ENCODE results near the gene ADGRF4. TPM values are rescaled to one million over a fixed set of nuclear protein-coding genes. Genes with fewer than 3 reads are reported as not detected.

ADGRF4 gene
- total RNA-seq, 1 donor from 2014 or later, result not detected

DNA sequence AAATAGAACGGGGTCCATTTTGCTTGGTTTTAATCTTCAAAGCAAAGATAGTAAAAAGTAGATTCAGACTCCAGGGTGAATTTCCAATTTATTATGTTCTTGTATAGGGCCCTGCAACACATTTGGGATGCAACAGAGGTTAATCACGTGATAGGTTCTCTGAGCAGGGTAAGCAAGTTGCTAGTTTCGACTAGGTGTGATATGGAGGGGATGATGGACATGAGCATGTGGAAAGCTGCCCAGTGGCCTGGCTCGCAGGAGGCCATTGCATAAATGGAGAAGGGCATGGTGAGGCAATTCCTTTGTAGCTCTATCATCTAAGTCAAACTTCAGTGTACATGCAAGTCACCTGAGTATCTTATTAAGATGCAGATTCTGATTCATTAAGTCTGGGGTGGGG lies 17.7 kb upstream of the ADGRF4 start:
- ATAC-seq (no peak), DNase-seq (ENCODE audit: low spot score) (no peak)

- DNase-seq (ENCODE audit: low spot score), result no peak
- ATAC-seq, result no peak
Observed at GRCh38 chr6:47681201-47681990, 17.0 kb upstream of the ADGRF4 start.

DNA sequence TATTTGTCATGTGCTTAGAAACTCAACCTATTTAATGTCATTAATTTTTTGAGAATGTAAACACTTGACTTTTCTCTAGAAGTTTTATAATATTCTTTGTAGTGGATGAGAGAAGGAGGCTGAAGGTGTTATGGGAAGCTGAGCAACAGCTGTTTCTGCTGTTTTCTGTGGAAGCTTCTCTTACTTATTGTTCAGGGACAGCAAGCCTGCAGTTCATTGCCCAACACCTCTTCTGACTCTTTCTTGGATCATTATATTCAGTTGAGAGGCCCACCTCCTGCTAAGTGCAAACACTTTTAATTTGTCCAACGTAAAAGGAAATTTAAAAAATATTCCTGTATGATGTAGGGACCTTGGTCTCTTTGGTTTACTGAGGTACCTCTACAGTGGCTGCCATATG lies 12.0 kb upstream of the ADGRF4 start:
- DNase-seq (ENCODE audit: low spot score) (no peak), ATAC-seq (no peak)

GRCh38 chr6:47687432-47687831 lies 10.9 kb upstream of the ADGRF4 start:
- DNase-seq (ENCODE audit: low spot score), result no peak
- ATAC-seq, result no peak

DNA sequence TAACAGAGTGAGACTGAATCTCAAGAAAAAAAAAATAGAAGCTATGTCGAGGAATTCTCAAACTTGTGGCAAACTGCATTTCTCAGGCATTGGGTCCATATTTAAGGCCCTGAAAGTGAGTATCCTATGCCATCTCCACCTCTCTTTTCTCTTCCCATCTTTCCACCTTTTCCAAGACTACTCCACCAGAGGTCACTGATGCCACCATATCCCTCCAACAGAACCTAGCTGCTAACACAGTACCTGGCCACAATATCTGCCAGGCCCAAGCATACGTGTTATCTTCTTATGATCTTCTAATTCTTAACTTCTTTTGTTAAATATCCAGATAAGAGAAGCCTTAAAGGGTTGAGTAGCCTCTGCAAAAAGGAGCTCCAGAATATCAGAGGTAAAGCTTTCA lies 8.2 kb upstream of the ADGRF4 start:
- no peak for DNase-seq (ENCODE audit: low spot score)
- no peak for ATAC-seq

DNA sequence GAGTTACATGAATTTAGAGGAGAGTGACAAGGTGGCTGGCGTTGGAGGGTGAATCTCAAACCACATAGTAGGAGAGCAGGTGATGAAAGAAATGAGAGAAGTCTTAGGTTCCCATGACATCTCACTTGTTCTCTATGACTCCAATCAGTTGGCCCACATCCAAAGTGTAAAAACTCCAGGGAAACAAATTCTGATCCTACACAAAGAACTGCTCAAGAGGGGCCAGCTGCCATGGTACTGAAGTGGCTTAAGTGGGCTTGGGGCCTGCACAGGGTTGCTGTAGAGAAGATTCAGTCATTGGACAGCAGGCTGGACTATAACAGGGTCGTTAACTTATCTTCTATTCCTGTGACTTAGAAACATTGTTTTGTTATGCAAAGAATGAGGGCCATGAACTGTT lies 7.6 kb upstream of the ADGRF4 start:
- ATAC-seq (no peak), DNase-seq (ENCODE audit: low spot score) (no peak)

DNA sequence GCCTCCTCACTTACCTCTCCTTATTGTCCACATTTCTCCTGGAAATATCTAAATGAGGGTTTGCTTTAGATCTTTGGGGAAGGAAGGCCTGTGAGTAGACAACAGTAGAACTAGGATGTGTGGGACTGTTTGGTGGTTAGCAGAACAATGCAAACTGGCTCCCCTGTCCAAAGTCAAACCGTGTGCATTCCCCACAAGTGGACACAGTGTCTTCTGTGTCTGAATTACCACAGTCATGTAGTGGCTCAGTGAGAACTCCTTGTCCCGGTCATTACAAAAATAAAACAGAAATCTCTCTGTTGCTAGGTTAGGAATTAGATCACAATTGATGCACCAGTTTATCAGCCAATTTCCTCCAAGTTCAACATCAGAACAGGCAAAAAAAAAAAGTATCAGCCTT lies 455 bp upstream of the ADGRF4 start:
- DNase-seq (ENCODE audit: low spot score), result no peak
- no peak for ATAC-seq

GRCh38 chr6:47700053-47700452 lies 1.7 kb downstream of the ADGRF4 start:
- no peak for ATAC-seq
- no peak for DNase-seq (ENCODE audit: low spot score)

DNA sequence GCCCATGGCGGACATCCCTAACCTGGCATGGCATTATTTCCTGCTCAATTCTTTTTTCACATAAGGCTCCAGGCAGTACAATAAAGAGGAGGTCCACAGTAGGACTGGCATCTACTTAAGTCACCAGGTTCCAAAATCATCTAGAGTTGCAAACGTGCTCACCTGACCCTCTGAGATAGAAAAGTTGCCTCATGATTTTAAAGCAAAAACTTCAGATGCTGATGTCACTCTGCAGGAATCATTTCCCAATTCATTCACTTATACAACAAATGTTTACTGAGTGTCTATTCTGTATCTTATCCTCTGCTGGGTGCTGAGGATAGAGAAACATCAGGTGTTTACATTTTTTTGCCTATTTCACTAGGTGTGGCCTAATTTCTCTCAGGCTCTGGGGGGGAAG lies 2.2 kb downstream of the ADGRF4 start:
- no peak for DNase-seq (ENCODE audit: low spot score)
- ATAC-seq, result no peak

DNA sequence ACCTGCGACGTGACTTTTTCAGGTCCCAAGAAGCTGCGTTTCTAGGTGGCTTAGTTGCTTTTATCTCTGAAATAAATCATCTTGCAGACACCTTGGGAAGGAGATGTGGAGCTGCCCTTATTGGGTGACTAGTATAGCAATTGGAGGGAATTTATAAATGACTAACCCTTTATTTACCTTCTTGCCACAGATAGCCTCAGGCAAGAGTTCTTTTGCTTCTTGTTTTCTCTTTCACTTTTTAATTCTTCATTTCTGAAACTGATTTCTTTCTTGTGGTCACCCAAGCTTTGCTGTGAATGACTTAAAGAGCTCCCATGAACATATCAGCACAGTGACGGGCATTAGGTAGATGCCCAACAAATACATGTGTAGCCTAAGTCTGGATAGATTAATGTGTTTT lies 3.0 kb downstream of the ADGRF4 start:
- ATAC-seq (no peak), DNase-seq (ENCODE audit: low spot score) (no peak)

GRCh38 chr6:47709160-47709559 lies 10.8 kb downstream of the ADGRF4 start:
- ATAC-seq, result peak; percentile 38
- no peak for DNase-seq (ENCODE audit: low spot score)

DNA sequence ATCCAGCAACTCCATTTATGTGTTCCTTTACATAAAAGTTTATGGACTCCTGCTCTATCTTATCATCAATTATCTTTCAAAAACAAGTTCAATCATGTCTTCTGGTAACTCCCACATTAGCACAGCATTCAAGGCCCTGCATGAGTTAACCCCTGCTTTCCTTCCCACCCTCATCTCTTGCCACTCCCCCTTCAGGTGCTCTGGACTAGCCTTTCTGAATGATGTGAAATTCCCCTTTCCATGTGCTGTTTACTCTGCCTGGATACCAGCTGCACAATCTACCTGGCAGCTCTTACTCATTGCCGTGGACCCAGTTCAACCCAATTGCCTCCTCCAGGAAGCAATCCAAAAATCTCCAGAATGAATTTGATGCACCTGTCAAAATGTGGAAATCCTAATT lies 11.9 kb downstream of the ADGRF4 start:
- DNase-seq (ENCODE audit: low spot score) (no peak), ATAC-seq (no peak)

DNA sequence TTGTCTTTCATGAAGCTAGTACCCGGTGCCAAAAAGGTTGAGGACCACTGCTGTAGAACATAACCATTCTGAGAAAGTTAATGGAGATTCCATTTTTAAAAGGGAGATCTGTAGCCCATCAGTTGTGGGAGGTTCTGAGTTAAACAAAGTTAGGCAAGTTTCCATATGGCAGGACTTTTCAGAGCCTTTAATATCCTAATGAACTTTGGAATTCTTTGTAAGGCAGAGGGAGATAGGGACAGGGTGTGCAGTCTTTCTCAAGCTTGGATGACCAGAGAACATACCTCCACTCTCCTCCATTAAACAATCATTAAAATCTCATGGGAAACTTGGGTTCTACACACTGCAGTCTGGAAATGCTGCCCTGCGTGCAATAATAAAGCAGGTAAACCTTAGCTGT lies 14.8 kb downstream of the ADGRF4 start:
- ATAC-seq (no peak), DNase-seq (ENCODE audit: low spot score) (no peak)

GRCh38 chr6:47714802-47715201 lies 16.4 kb downstream of the ADGRF4 start:
- DNase-seq (ENCODE audit: low spot score) (no peak), ATAC-seq (no peak)

- no peak for DNase-seq (ENCODE audit: low spot score)
- ATAC-seq, result no peak
Observed at GRCh38 chr6:47715782-47716181, 17.4 kb downstream of the ADGRF4 start.

DNA sequence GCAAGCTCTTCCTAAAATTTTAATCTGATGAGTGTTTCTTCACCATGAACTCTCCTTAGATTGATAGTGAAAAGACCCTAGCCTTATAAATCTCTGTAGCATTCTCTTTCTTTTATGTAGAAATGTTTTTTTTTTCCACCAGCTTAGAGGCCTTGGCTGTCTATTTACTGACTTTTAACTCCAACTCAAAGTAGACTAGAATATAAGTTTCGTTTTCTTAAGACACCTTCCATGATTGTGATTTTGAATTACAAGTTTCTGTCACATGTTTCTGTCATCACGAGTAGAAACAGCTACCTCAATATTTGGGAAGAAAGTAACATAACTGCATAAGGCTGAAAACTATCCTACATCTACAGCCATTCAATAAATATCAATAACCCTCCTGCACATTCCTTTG lies 17.8 kb downstream of the ADGRF4 start:
- ATAC-seq (no peak), DNase-seq (ENCODE audit: low spot score) (no peak)

DNA sequence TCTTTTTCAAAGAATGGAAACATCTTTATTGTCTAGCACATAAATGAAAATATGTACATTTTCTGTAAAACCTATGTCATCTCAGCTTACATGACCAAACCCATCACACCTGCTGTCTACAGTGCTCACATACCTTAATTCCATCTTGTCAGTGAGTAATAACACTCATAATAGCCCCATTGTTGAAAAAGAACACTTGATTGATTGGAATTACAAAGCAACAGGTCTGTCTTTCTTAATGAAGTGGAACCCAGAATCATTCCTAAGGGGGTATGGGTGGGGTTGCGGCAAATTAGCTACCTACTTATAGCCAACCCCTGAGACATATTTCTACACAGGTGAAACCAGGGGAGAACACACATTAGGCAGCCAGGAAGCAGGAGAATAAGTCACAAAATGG lies 20.2 kb downstream of the ADGRF4 start:
- ATAC-seq (no peak), DNase-seq (ENCODE audit: low spot score) (no peak)

DNA sequence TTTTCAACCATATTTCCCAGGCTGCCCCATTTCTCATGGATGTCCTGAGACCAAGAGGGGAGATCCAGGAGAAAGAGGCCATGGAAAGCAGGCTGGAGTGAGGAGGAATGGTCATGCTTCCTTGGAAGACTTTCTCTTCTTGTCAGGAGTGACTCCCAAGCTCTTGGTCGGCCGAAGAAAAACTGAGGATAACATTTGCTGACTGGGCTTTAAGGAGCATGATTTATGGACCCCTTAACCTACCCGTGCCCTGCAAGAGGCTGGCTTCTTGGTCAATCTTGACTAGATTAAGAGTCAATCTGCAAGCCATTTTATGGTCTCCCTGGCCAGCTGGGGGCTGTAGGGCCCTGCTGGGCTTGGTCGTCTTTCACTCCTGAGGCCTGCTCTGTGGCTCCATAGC lies 22.8 kb downstream of the ADGRF4 start:
- DNase-seq (ENCODE audit: low spot score), result no peak
- no peak for ATAC-seq

DNA sequence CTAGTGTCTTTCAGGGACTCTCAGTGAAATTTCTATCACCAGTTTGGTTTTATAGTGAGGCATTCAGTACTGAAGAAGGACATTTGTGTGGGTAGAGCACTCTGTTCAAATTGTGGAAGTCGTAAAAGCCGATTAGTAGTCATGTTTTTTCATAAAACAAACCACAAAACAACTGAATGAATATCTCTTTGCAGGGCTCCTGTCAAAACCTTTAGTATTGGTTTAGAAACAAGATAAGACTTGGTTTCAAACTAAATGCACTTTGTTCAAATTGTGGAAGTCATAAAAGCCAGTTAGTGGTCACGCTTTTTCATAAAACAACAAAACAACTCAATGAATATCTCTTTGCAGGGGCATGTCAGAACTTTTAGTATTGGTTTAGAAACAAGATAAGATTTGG lies 23.8 kb downstream of the ADGRF4 start:
- DNase-seq (ENCODE audit: low spot score) (no peak), ATAC-seq (no peak)

GRCh38 chr6:47724300-47724699 lies 25.9 kb downstream of the ADGRF4 start:
- ATAC-seq (no peak), DNase-seq (ENCODE audit: low spot score) (no peak)

- ATAC-seq (no peak), DNase-seq (ENCODE audit: low spot score) (no peak)
Observed at GRCh38 chr6:47727391-47727790, 29.0 kb downstream of the ADGRF4 start.

DNA sequence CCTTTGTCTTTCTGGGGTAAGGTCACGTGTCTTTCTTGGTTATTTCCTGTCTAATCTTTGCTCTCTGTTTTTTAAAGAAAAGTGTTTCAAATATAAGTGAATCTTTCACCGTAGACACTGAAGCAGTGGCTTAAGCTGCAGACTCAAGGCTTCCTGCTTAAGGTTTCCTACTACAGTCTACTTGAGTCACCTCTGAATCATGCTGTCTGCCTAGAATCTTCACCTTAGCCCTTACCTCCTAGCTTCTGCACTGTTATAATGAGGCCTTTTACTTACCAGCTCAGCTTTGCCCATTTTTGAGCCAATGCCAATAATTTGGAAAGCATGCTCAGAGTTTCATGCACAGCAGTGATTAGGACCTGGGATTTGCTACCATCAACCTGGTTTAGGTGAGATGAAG lies 30.6 kb downstream of the ADGRF4 start:
- no peak for ATAC-seq
- DNase-seq (ENCODE audit: low spot score), result no peak

GRCh38 chr6:47729457-47729856 lies 31.1 kb downstream of the ADGRF4 start:
- no peak for ATAC-seq
- no peak for DNase-seq (ENCODE audit: low spot score)

All from left lobe of liver (tissue), 2 donors.